Measurements from ENCODE around the gene OSGIN1. TPM values are rescaled to one million over a fixed set of nuclear protein-coding genes. Genes with fewer than 3 reads are reported as not detected.

OSGIN1 gene
- total RNA-seq, 2 experiments from 2014 or later = 0.24 to 0.26 TPM

DNA sequence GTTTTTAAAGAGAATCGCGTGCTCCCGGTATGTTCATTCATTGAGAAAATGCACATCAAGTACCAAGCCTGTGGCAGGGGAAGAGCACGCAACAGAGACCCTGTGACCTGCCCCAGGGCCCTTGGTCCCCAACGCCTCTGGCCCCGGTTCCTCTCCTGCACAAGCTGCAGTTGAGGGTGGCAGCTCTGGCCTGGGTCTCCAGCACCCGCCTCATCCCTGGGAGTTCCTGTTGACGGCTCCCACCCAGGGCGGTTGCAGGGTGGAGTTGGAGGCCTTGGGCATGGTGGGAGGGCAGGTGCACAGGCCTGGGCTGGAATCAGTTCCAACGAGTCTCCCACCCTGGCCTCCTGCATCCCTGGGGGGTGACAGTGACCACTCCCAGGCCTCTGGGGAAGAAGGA, 20.0 kb downstream of the OSGIN1 start:
- DNase-seq = no peak
- Mint-ChIP-seq H3K36me3 (ENCODE audit: low read depth) (no peaks in the 10 kb centered on the region), H3K4me1 (ENCODE audit: low read depth) (no peaks in the 10 kb centered on the region), H3K9me3 (ENCODE audit: insufficient read depth) (no peaks in the 10 kb centered on the region), H3K4me3 (no peak overlapping the region), H3K27ac (no peak overlapping the region), H3K27me3 (ENCODE audit: low read depth) (peaks cover 11% of the 10 kb centered on the region)
- ChIA-PET POLR2A (no interaction called here), CTCF (no interaction called here)
- ATAC-seq = no peak

DNA sequence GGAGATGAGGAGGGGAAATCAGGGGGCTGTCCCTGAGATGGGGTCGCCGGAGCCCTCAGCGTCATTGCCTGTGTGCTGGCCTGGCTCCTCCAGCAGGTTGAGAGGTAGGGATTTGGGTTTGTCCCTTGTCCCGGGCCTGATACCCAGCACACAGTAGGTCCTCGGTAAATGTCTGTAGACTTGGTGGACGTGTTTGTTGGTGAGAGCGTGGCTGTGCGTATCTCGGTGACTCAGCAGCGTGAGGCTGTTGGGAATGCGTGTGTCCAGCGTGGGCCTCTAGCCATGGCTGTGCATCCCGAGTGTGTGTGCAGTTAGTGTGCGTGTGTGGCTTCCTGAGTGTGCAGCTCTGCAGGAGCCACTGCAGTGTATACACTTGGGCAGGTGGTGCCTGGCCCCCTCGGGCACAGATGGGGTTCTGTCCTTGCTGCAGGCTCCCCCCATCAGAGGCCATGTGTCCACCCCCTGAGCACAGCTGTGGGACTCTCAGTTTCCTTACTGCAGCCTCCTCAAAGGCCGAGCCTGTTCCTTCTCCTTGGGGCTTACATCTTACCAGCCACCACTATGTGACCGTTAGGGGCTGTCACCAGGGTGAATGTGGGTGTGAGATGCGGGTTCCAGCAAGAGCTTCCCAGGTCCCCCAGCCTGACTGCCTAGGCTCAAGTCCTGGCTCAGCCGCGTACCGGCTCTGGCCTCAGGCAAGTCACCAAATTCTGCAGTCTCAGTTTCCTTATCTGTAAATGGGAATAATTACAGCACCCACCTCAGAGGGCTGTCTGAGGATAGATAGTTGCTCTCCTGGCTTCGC, 20.7 kb downstream of the OSGIN1 start:
- H3K4me1 Mint-ChIP-seq (ENCODE audit: low read depth) = no peaks in the 10 kb centered on the region
- ChIA-PET POLR2A (no interaction called here), CTCF (no interaction called here)
- H3K4me3 Mint-ChIP-seq = no peak overlapping the region
- no peaks in the 10 kb centered on the region for H3K36me3 Mint-ChIP-seq (ENCODE audit: low read depth)
- H3K27me3 Mint-ChIP-seq (ENCODE audit: low read depth) = peaks cover 11% of the 10 kb centered on the region
- no peak for ATAC-seq
- H3K27ac Mint-ChIP-seq = no peak overlapping the region
- no peak for DNase-seq
- no peaks in the 10 kb centered on the region for H3K9me3 Mint-ChIP-seq (ENCODE audit: insufficient read depth)

GRCh38 chr16:83974475-83974874, 21.4 kb downstream of the OSGIN1 start:
- Mint-ChIP-seq H3K4me3 (no peak overlapping the region), H3K27ac (no peak overlapping the region), H3K9me3 (ENCODE audit: insufficient read depth) (no peaks in the 10 kb centered on the region), H3K36me3 (ENCODE audit: low read depth) (no peaks in the 10 kb centered on the region), H3K27me3 (ENCODE audit: low read depth) (peaks cover 7% of the 10 kb centered on the region), H3K4me1 (ENCODE audit: low read depth) (no peaks in the 10 kb centered on the region)
- ChIA-PET POLR2A (no interaction called here), CTCF (no interaction called here)
- no peak for DNase-seq
- ATAC-seq = no peak

- ATAC-seq (no peak), DNase-seq (no peak)
- H3K4me1 Mint-ChIP-seq (ENCODE audit: low read depth) = no peaks in the 10 kb centered on the region
- no peaks in the 10 kb centered on the region for H3K36me3 Mint-ChIP-seq (ENCODE audit: low read depth)
- ChIA-PET POLR2A (no interaction called here), CTCF (no interaction called here)
- no peaks in the 10 kb centered on the region for H3K9me3 Mint-ChIP-seq (ENCODE audit: insufficient read depth)
- H3K27me3 Mint-ChIP-seq (ENCODE audit: low read depth) = no peaks in the 10 kb centered on the region
- H3K4me3 Mint-ChIP-seq = no peak overlapping the region
- H3K27ac Mint-ChIP-seq = no peak overlapping the region
These were observed 22.7 kb downstream of the OSGIN1 start for GRCh38 chr16:83975590-83976260.

- ATAC-seq (no peak), DNase-seq (no peak)
- Mint-ChIP-seq H3K27me3 (ENCODE audit: low read depth) (no peaks in the 10 kb centered on the region), H3K36me3 (ENCODE audit: low read depth) (no peaks in the 10 kb centered on the region), H3K4me3 (no peak overlapping the region), H3K4me1 (ENCODE audit: low read depth) (no peaks in the 10 kb centered on the region), H3K9me3 (ENCODE audit: insufficient read depth) (no peaks in the 10 kb centered on the region), H3K27ac (no peak overlapping the region)
- ChIA-PET CTCF (interaction anchor here (1.2 kb wide), 1 partner anchor 89 kb away, joined by 3 read pairs; no protein-coding TSS in a partner anchor), POLR2A (no interaction called here)
These were observed 24.2 kb downstream of the OSGIN1 start for GRCh38 chr16:83977056-83977815.

DNA sequence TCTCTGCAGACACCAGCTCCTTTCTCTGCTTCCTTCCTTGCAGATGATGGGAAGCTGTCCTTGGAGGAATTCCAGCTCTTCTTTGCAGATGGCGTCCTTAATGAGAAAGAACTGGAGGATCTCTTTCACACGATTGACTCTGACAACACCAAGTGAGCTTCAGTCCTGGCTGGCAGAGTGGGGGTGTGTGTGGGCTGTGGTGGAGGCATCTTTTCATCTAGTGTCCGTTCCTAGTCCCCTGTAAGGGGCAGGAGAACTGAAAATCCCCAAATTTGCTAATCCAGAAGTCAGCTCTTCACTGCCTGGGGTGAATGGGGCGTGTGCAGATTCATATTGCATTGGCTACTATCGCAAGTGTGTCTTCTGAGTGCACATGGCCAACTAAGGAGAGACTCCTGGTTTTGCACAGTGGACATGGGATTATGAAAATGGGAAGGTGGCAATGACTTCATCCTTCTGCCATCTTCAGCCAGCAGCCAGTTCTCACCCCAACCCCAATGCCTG, 25.4 kb downstream of the OSGIN1 start:
- no peaks in the 10 kb centered on the region for H3K36me3 Mint-ChIP-seq (ENCODE audit: low read depth)
- H3K9me3 Mint-ChIP-seq (ENCODE audit: insufficient read depth) = no peaks in the 10 kb centered on the region
- H3K4me3 Mint-ChIP-seq = no peak overlapping the region
- no peak for DNase-seq
- no peak for ATAC-seq
- POLR2A ChIA-PET = no interaction called here
- no peaks in the 10 kb centered on the region for H3K27me3 Mint-ChIP-seq (ENCODE audit: low read depth)
- H3K4me1 Mint-ChIP-seq (ENCODE audit: low read depth) = no peaks in the 10 kb centered on the region
- H3K27ac Mint-ChIP-seq = no peak overlapping the region
- CTCF ChIA-PET = interaction anchor here (1.2 kb wide), 1 partner anchor 88 kb away, joined by 3 read pairs; no protein-coding TSS in a partner anchor

DNA sequence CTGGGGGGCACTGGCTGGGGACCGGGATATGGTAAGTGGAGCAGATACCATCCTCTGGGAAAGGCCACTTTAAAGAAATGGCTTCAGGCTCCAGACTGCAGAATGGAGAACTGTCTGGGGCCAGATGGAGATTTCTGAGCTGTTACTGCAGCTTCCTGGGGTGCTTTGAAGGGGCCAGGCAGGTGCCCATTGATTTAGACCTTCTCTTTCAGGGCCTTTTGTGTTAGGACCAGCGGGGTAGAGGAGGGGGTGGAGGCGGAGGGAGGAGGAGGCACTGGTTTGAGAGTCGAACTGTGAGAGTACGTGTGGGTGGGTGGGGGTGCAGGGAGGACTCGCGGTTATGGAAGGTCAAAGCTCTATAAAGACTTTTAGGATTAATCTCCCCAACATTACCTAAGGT, 26.4 kb downstream of the OSGIN1 start:
- no peak for ATAC-seq
- no peaks in the 10 kb centered on the region for H3K9me3 Mint-ChIP-seq (ENCODE audit: insufficient read depth)
- ChIA-PET CTCF (no interaction called here), POLR2A (no interaction called here)
- H3K4me1 Mint-ChIP-seq (ENCODE audit: low read depth) = no peaks in the 10 kb centered on the region
- no peak overlapping the region for H3K4me3 Mint-ChIP-seq
- no peaks in the 10 kb centered on the region for H3K27me3 Mint-ChIP-seq (ENCODE audit: low read depth)
- no peak overlapping the region for H3K27ac Mint-ChIP-seq
- no peak for DNase-seq
- no peaks in the 10 kb centered on the region for H3K36me3 Mint-ChIP-seq (ENCODE audit: low read depth)

- Mint-ChIP-seq H3K36me3 (ENCODE audit: low read depth) (no peaks in the 10 kb centered on the region), H3K4me3 (no peak overlapping the region), H3K9me3 (ENCODE audit: insufficient read depth) (no peaks in the 10 kb centered on the region), H3K27me3 (ENCODE audit: low read depth) (no peaks in the 10 kb centered on the region), H3K27ac (no peak overlapping the region), H3K4me1 (ENCODE audit: low read depth) (no peaks in the 10 kb centered on the region)
- ChIA-PET CTCF (no interaction called here), POLR2A (no interaction called here)
- no peak for ATAC-seq
- DNase-seq = no peak
These were observed 27.8 kb downstream of the OSGIN1 start for GRCh38 chr16:83980794-83981193.

DNA sequence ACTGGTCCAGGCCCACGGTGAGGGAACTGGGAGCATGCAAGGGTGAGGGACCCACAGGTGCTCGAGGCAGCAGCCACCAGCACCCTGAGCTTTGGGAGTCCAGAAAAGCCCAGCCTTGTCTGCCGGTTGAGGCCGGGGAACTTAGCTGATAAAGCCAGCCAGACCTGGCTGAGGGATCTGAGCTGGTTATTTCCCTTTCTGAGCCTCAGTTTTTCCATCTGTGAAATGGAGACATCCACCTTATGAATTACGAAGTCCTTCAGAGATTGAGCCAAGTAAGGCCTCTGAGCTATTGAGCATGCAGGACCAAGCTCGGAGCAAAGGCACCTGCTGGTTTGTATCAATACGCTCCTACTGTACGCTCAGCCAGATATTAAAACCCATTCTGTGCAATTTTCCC, 28.8 kb downstream of the OSGIN1 start:
- no peaks in the 10 kb centered on the region for H3K36me3 Mint-ChIP-seq (ENCODE audit: low read depth)
- H3K4me3 Mint-ChIP-seq = no peak overlapping the region
- CTCF ChIA-PET = no interaction called here

DNA sequence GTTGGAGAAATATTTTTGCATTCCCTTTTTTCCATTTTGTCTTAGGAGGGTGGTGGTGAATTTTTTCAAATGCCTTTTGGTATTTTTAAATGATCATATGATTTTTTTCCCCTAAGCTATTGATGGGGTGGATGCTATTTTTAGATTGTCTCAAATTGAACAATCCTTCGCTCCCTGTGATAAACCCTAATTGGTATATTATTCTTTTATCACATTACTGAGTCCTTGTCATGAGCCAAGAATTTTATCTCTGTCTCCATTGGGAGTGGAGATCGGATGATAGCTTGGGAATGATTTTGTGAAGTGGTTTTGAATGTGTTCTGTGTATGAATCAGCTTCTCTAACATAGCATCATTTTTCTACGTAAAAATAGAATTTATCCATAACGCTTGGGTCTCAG, 30.5 kb downstream of the OSGIN1 start:
- Mint-ChIP-seq H3K27ac (no peak overlapping the region), H3K4me3 (no peak overlapping the region), H3K9me3 (ENCODE audit: insufficient read depth) (no peaks in the 10 kb centered on the region), H3K36me3 (ENCODE audit: low read depth) (no peaks in the 10 kb centered on the region), H3K27me3 (ENCODE audit: low read depth) (peaks cover 8% of the 10 kb centered on the region), H3K4me1 (ENCODE audit: low read depth) (no peaks in the 10 kb centered on the region)
- DNase-seq = no peak
- POLR2A ChIA-PET = no interaction called here
- ATAC-seq = no peak
- CTCF ChIA-PET = no interaction called here

More for the DNA sequence above, 28.8 kb downstream of the OSGIN1 start:
- Mint-ChIP-seq H3K9me3 (ENCODE audit: insufficient read depth) (no peaks in the 10 kb centered on the region), H3K27me3 (ENCODE audit: low read depth) (peaks cover 3% of the 10 kb centered on the region), H3K4me1 (ENCODE audit: low read depth) (no peaks in the 10 kb centered on the region), H3K27ac (no peak overlapping the region)
- ATAC-seq = no peak
- no peak for DNase-seq
- POLR2A ChIA-PET = no interaction called here

DNA sequence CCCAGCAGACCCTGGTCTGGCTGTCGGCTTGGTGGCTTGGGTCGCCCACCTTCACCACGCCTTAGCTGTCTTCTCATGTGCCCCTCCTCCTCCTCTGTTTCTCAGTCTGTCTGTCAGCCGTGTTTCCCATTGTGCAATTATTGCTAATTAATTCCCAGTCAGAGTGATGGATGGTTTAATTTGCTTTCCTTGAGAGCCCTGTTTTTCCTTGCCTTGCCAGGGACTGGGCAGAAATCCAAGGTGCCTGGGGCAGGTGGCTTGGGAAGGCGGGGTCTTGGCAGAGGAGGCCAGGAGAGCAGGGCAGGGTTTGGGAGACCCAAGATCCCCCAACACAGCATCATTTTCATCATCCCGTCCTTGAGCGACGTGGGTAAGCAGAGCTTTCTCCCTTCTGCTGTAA, 36.3 kb downstream of the OSGIN1 start:
- ChIA-PET POLR2A (interaction anchor here (1.2 kb wide), 1 partner anchor 18 kb away, joined by 3 read pairs; no protein-coding TSS in a partner anchor), CTCF (no interaction called here)
- no peak overlapping the region for H3K4me3 Mint-ChIP-seq
- peaks cover 33% of the 10 kb centered on the region for H3K27me3 Mint-ChIP-seq (ENCODE audit: low read depth)
- H3K9me3 Mint-ChIP-seq (ENCODE audit: insufficient read depth) = no peaks in the 10 kb centered on the region
- H3K27ac Mint-ChIP-seq = no peak overlapping the region
- H3K4me1 Mint-ChIP-seq (ENCODE audit: low read depth) = peaks cover 4% of the 10 kb centered on the region
- no peak for DNase-seq
- ATAC-seq = no peak
- H3K36me3 Mint-ChIP-seq (ENCODE audit: low read depth) = peaks cover 2% of the 10 kb centered on the region

GRCh38 chr16:83990492-83990891, 37.5 kb downstream of the OSGIN1 start:
- Mint-ChIP-seq H3K27me3 (ENCODE audit: low read depth) (peaks cover 44% of the 10 kb centered on the region), H3K4me3 (no peak overlapping the region), H3K27ac (no peak overlapping the region), H3K4me1 (ENCODE audit: low read depth) (peaks cover 6% of the 10 kb centered on the region), H3K36me3 (ENCODE audit: low read depth) (peaks cover 2% of the 10 kb centered on the region), H3K9me3 (ENCODE audit: insufficient read depth) (no peaks in the 10 kb centered on the region)
- CTCF ChIA-PET = no interaction called here
- ATAC-seq (no peak), DNase-seq (no peak)
- POLR2A ChIA-PET = no interaction called here

Measured in activated CD8-positive, alpha-beta T cell treated with anti-CD3 and anti-CD28 coated beads, Interleukin-2, amount 10 ng/mL, durations not matched to agents 7 days and 5 days (primary cell).